ENCODE results near the gene FHL2. TPM values are rescaled to one million over a fixed set of nuclear protein-coding genes. Genes with fewer than 3 reads are reported as not detected.

The FHL2 gene
- total and polyA plus RNA-seq, 9 of the 15 experiments (the other 6 are each of a cell fraction or from before 2014, with no cell fraction given): 7.5 to 33.1 (median 23.9) TPM

GRCh38 chr2:105398336-105399206, at the start of gene FHL2 (continued):
- TF ChIP-seq E4F1 (CRISPR knock-in tag; IDR thresholded peaks at IDR 0.05; ENCODE audit: borderline replicate concordance) (no peak), CSDE1 (IDR thresholded peaks at IDR 0.05) (no peak), TBL1XR1 (IDR thresholded peaks at IDR 0.05; ENCODE audit: low read length in 2 of 2) (no peak), ELK3 (CRISPR knock-in tag; IDR thresholded peaks at IDR 0.05) (no peak), ARID1B (IDR thresholded peaks at IDR 0.05) (no peak), ZFPM2 (CRISPR knock-in tag; IDR thresholded peaks at IDR 0.05) (no peak), ETV5 (CRISPR knock-in tag; IDR thresholded peaks at IDR 0.05; ENCODE audit: low read depth) (no peak; the same call in 1 of the 2 replicates), MCM3 (IDR thresholded peaks at IDR 0.05) (no peak), ZFP30 (CRISPR knock-in tag; IDR thresholded peaks at IDR 0.05; ENCODE audit: borderline replicate concordance) (no peak), MCM7 (IDR thresholded peaks at IDR 0.05) (no peak), MTA3 (IDR thresholded peaks at IDR 0.05; ENCODE audit: borderline replicate concordance) (0 out of 2 replicates have a peak, but pooled peaks have one; percentile 38), E2F4 (CRISPR knock-in tag; IDR thresholded peaks at IDR 0.05; ENCODE audit: low read depth) (no peak), GTF2B (IDR thresholded peaks at IDR 0.05; ENCODE audit: extremely low read depth, insufficient read length) (no peak), NR0B1 (IDR thresholded peaks at IDR 0.05; ENCODE audit: partially characterized antibody) (no peak), FOXP1 (CRISPR knock-in tag; IDR thresholded peaks at IDR 0.05) (no peak)
- TF ChIP-seq, protein P1, sequence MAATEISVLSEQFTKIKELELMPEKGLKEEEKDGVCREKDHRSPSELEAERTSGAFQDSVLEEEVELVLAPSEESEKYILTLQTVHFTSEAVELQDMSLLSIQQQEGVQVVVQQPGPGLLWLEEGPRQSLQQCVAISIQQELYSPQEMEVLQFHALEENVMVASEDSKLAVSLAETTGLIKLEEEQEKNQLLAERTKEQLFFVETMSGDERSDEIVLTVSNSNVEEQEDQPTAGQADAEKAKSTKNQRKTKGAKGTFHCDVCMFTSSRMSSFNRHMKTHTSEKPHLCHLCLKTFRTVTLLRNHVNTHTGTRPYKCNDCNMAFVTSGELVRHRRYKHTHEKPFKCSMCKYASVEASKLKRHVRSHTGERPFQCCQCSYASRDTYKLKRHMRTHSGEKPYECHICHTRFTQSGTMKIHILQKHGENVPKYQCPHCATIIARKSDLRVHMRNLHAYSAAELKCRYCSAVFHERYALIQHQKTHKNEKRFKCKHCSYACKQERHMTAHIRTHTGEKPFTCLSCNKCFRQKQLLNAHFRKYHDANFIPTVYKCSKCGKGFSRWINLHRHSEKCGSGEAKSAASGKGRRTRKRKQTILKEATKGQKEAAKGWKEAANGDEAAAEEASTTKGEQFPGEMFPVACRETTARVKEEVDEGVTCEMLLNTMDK (IDR thresholded peaks at IDR 0.05; ENCODE audit: borderline replicate concordance, insufficient read depth, low read depth, low read length, poor library complexity, severe bottlenecking): peak; percentile 91
- TF ChIP-seq, protein P2, sequence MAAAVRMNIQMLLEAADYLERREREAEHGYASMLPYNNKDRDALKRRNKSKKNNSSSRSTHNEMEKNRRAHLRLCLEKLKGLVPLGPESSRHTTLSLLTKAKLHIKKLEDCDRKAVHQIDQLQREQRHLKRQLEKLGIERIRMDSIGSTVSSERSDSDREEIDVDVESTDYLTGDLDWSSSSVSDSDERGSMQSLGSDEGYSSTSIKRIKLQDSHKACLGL (CRISPR knock-in tag; IDR thresholded peaks at IDR 0.05; ENCODE audit: borderline replicate concordance, poor library complexity, severe bottlenecking): no peak
